Ovary (tissue), 3 donors: ENCODE results near the gene ANTXR2.

Source experiments
- CTCF ChIP-seq, 3 donors: fragments of 450-650 bp in 2 of 3; fragments of 200-600 bp in 1 of 3; IDR thresholded peaks; one replicate each; pipeline versions ENCODE4 v1.5.1 to v1.8.0; 2016 to 2022; ENCODE audit warnings: antibody characterized with exemption in 3 of 3, mild to moderate bottlenecking in 1 of 3
- POLR2A ChIP-seq: fragments of 450-650 bp; IDR thresholded peaks from one replicate; pipeline ENCODE4 v1.6.1; 2017; ENCODE audit warnings: antibody characterized with exemption, mild to moderate bottlenecking, moderate library complexity
- donor health status: DM: no; HTN: no; CAD: no.

GRCh38 chr4:80022282-80022681 is 50.7 kb downstream of the ANTXR2 start:
- TF ChIP-seq CTCF (IDR thresholded peaks at IDR 0.05) (no peak), POLR2A (no peak)
